ENCODE data around the gene BTBD9. TPM values are rescaled to one million over a fixed set of nuclear protein-coding genes. Genes with fewer than 3 reads are reported as not detected.

BTBD9 gene
- total RNA-seq, 1 experiment from 2014 or later = 4.7 TPM

GRCh38 chr6:38483526-38483925, 156.2 kb downstream of the BTBD9 start:
- Histone ChIP-seq H3K36me3 (ENCODE audit: insufficient read depth, low read length) (no peaks in the 10 kb centered on the region), H3K4me2 (ENCODE audit: low read depth, low read length, poor library complexity, severe bottlenecking) (no peak overlapping the region), H3K4me1 (ENCODE audit: low read length) (no peaks in the 10 kb centered on the region), H3K4me3 (ENCODE audit: low read length) (no peak overlapping the region), H3K9me2 (replicated peaks; ENCODE audit: insufficient read depth, low read length) (no peaks in the 10 kb centered on the region), H2AFZ (ENCODE audit: low read length) (no peak overlapping the region), H3K9me3 (ENCODE audit: low read length) (no peaks in the 10 kb centered on the region), H3K79me2 (ENCODE audit: low read length) (no peaks in the 10 kb centered on the region), H4K20me1 (ENCODE audit: insufficient read depth, low read depth, low read length) (0 out of 2 replicates have a peak, but pooled peaks cover 10% of the 10 kb centered on the region), H3K9ac (ENCODE audit: low read length) (no peak overlapping the region), H3K27me3 (ENCODE audit: low read length) (no peaks in the 10 kb centered on the region), H3K27ac (ENCODE audit: low read length) (no peak overlapping the region)
- DNase-seq = no peak

- H3K9me2 ChIP-seq (replicated peaks; ENCODE audit: insufficient read depth, low read length) = no peaks in the 10 kb centered on the region
- no peaks in the 10 kb centered on the region for H3K79me2 ChIP-seq (ENCODE audit: low read length)
- H4K20me1 ChIP-seq (ENCODE audit: insufficient read depth, low read depth, low read length) = 0 out of 2 replicates have a peak, but pooled peaks cover 10% of the 10 kb centered on the region
- no peak overlapping the region for H3K4me2 ChIP-seq (ENCODE audit: low read depth, low read length, poor library complexity, severe bottlenecking)
- no peak for DNase-seq
- H3K4me3 ChIP-seq (ENCODE audit: low read length) = no peak overlapping the region
- no peak overlapping the region for H2AFZ ChIP-seq (ENCODE audit: low read length)
- no peaks in the 10 kb centered on the region for H3K4me1 ChIP-seq (ENCODE audit: low read length)
- H3K9me3 ChIP-seq (ENCODE audit: low read length) = no peaks in the 10 kb centered on the region
- H3K36me3 ChIP-seq (ENCODE audit: insufficient read depth, low read length) = no peaks in the 10 kb centered on the region
- no peaks in the 10 kb centered on the region for H3K27me3 ChIP-seq (ENCODE audit: low read length)
- no peak overlapping the region for H3K9ac ChIP-seq (ENCODE audit: low read length)
- H3K27ac ChIP-seq (ENCODE audit: low read length) = no peak overlapping the region
Observed at GRCh38 chr6:38482466-38482865, 157.3 kb downstream of the BTBD9 start.

- H3K9ac ChIP-seq (ENCODE audit: low read length) = no peak overlapping the region
- H3K36me3 ChIP-seq (ENCODE audit: insufficient read depth, low read length) = no peaks in the 10 kb centered on the region
- DNase-seq = no peak
- 0 out of 2 replicates have a peak, but pooled peaks cover 13% of the 10 kb centered on the region for H4K20me1 ChIP-seq (ENCODE audit: insufficient read depth, low read depth, low read length)
- no peaks in the 10 kb centered on the region for H3K9me3 ChIP-seq (ENCODE audit: low read length)
- no peak overlapping the region for H2AFZ ChIP-seq (ENCODE audit: low read length)
- no peak overlapping the region for H3K4me2 ChIP-seq (ENCODE audit: low read depth, low read length, poor library complexity, severe bottlenecking)
- H3K4me3 ChIP-seq (ENCODE audit: low read length) = no peak overlapping the region
- no peaks in the 10 kb centered on the region for H3K4me1 ChIP-seq (ENCODE audit: low read length)
- no peaks in the 10 kb centered on the region for H3K27me3 ChIP-seq (ENCODE audit: low read length)
- no peak overlapping the region for H3K27ac ChIP-seq (ENCODE audit: low read length)
- H3K79me2 ChIP-seq (ENCODE audit: low read length) = no peaks in the 10 kb centered on the region
- no peaks in the 10 kb centered on the region for H3K9me2 ChIP-seq (replicated peaks; ENCODE audit: insufficient read depth, low read length)
Observed at GRCh38 chr6:38481851-38482250, 157.9 kb downstream of the BTBD9 start.

GRCh38 chr6:38481211-38481836, 158.4 kb downstream of the BTBD9 start:
- H3K9me3 ChIP-seq (ENCODE audit: low read length) = no peaks in the 10 kb centered on the region
- no peaks in the 10 kb centered on the region for H3K4me1 ChIP-seq (ENCODE audit: low read length)
- H3K27ac ChIP-seq (ENCODE audit: low read length) = no peak overlapping the region
- no peaks in the 10 kb centered on the region for H3K79me2 ChIP-seq (ENCODE audit: low read length)
- H3K9ac ChIP-seq (ENCODE audit: low read length) = no peak overlapping the region
- H3K4me3 ChIP-seq (ENCODE audit: low read length) = no peak overlapping the region
- no peak for DNase-seq
- no peak overlapping the region for H3K4me2 ChIP-seq (ENCODE audit: low read depth, low read length, poor library complexity, severe bottlenecking)
- H2AFZ ChIP-seq (ENCODE audit: low read length) = no peak overlapping the region
- no peaks in the 10 kb centered on the region for H3K27me3 ChIP-seq (ENCODE audit: low read length)
- no peaks in the 10 kb centered on the region for H3K36me3 ChIP-seq (ENCODE audit: insufficient read depth, low read length)
- 0 out of 2 replicates have a peak, but pooled peaks cover 17% of the 10 kb centered on the region for H4K20me1 ChIP-seq (ENCODE audit: insufficient read depth, low read depth, low read length)
- no peaks in the 10 kb centered on the region for H3K9me2 ChIP-seq (replicated peaks; ENCODE audit: insufficient read depth, low read length)

GRCh38 chr6:38480036-38480435, 159.7 kb downstream of the BTBD9 start:
- H4K20me1 ChIP-seq (ENCODE audit: insufficient read depth, low read depth, low read length) = peaks cover 19% of the 10 kb centered on the region; the same call in 1 of the 2 replicates

GRCh38 chr6:38479331-38479730, 160.4 kb downstream of the BTBD9 start:
- Histone ChIP-seq H3K27me3 (ENCODE audit: low read length) (no peaks in the 10 kb centered on the region), H3K79me2 (ENCODE audit: low read length) (no peaks in the 10 kb centered on the region), H3K9ac (ENCODE audit: low read length) (no peak overlapping the region), H3K4me2 (ENCODE audit: low read depth, low read length, poor library complexity, severe bottlenecking) (no peak overlapping the region), H3K4me3 (ENCODE audit: low read length) (no peak overlapping the region), H4K20me1 (ENCODE audit: insufficient read depth, low read depth, low read length) (peaks cover 19% of the 10 kb centered on the region; the same call in 1 of the 2 replicates), H2AFZ (ENCODE audit: low read length) (no peak overlapping the region), H3K9me2 (replicated peaks; ENCODE audit: insufficient read depth, low read length) (no peaks in the 10 kb centered on the region), H3K9me3 (ENCODE audit: low read length) (no peaks in the 10 kb centered on the region), H3K4me1 (ENCODE audit: low read length) (no peaks in the 10 kb centered on the region), H3K27ac (ENCODE audit: low read length) (no peak overlapping the region), H3K36me3 (ENCODE audit: insufficient read depth, low read length) (no peaks in the 10 kb centered on the region)
- no peak for DNase-seq

More at GRCh38 chr6:38480036-38480435, 159.7 kb downstream of the BTBD9 start:
- Histone ChIP-seq H3K9ac (ENCODE audit: low read length) (no peak overlapping the region), H3K9me3 (ENCODE audit: low read length) (no peaks in the 10 kb centered on the region), H3K27me3 (ENCODE audit: low read length) (no peaks in the 10 kb centered on the region), H3K36me3 (ENCODE audit: insufficient read depth, low read length) (no peaks in the 10 kb centered on the region), H3K4me2 (ENCODE audit: low read depth, low read length, poor library complexity, severe bottlenecking) (no peak overlapping the region), H3K79me2 (ENCODE audit: low read length) (no peaks in the 10 kb centered on the region), H3K9me2 (replicated peaks; ENCODE audit: insufficient read depth, low read length) (no peaks in the 10 kb centered on the region), H3K4me3 (ENCODE audit: low read length) (no peak overlapping the region), H3K27ac (ENCODE audit: low read length) (no peak overlapping the region), H3K4me1 (ENCODE audit: low read length) (no peaks in the 10 kb centered on the region), H2AFZ (ENCODE audit: low read length) (no peak overlapping the region)
- no peak for DNase-seq

- no peaks in the 10 kb centered on the region for H3K4me1 ChIP-seq (ENCODE audit: low read length)
- no peak overlapping the region for H3K4me3 ChIP-seq (ENCODE audit: low read length)
- no peak overlapping the region for H3K4me2 ChIP-seq (ENCODE audit: low read depth, low read length, poor library complexity, severe bottlenecking)
- DNase-seq = no peak
- H3K9me2 ChIP-seq (replicated peaks; ENCODE audit: insufficient read depth, low read length) = no peaks in the 10 kb centered on the region
- no peaks in the 10 kb centered on the region for H3K36me3 ChIP-seq (ENCODE audit: insufficient read depth, low read length)
- no peak overlapping the region for H2AFZ ChIP-seq (ENCODE audit: low read length)
- no peak overlapping the region for H3K27ac ChIP-seq (ENCODE audit: low read length)
- H4K20me1 ChIP-seq (ENCODE audit: insufficient read depth, low read depth, low read length) = peaks cover 16% of the 10 kb centered on the region; the same call in 1 of the 2 replicates
- no peaks in the 10 kb centered on the region for H3K79me2 ChIP-seq (ENCODE audit: low read length)
- no peak overlapping the region for H3K9ac ChIP-seq (ENCODE audit: low read length)
- no peaks in the 10 kb centered on the region for H3K27me3 ChIP-seq (ENCODE audit: low read length)
- no peaks in the 10 kb centered on the region for H3K9me3 ChIP-seq (ENCODE audit: low read length)
Observed at GRCh38 chr6:38477680-38478260, 162.0 kb downstream of the BTBD9 start.

- Histone ChIP-seq H3K4me1 (ENCODE audit: low read length) (no peaks in the 10 kb centered on the region), H3K4me3 (ENCODE audit: low read length) (no peak overlapping the region), H3K4me2 (ENCODE audit: low read depth, low read length, poor library complexity, severe bottlenecking) (no peak overlapping the region), H3K9me2 (replicated peaks; ENCODE audit: insufficient read depth, low read length) (no peaks in the 10 kb centered on the region), H3K36me3 (ENCODE audit: insufficient read depth, low read length) (no peaks in the 10 kb centered on the region), H4K20me1 (ENCODE audit: insufficient read depth, low read depth, low read length) (peaks cover 16% of the 10 kb centered on the region; the same call in 1 of the 2 replicates), H3K9me3 (ENCODE audit: low read length) (no peaks in the 10 kb centered on the region), H3K27ac (ENCODE audit: low read length) (no peak overlapping the region), H3K9ac (ENCODE audit: low read length) (no peak overlapping the region), H2AFZ (ENCODE audit: low read length) (no peak overlapping the region), H3K79me2 (ENCODE audit: low read length) (no peaks in the 10 kb centered on the region), H3K27me3 (ENCODE audit: low read length) (no peaks in the 10 kb centered on the region)
- DNase-seq = no peak
Observed at GRCh38 chr6:38476888-38477287, 162.8 kb downstream of the BTBD9 start.

Measured in Karpas-422 (cell line).